Mammary epithelial cell (primary cell): ENCODE data around the gene NGDN.

Experiments
- CTCF ChIP-seq, 2 donors: IDR thresholded peaks in 1 of 2; conservative IDR thresholded peaks in 1 of 2; 2 replicates each; pipeline ENCODE4 v1.5.1; 2011 to 2012; ENCODE audit warnings: inconsistent platforms in 2 of 2, low read length in 2 of 2, mild to moderate bottlenecking in 2 of 2, control low read depth in 1 of 2, low read depth in 1 of 2; ENCODE audit not compliant: insufficient read depth in 1 of 2; ENCODE audit errors: extremely low read depth in 1 of 2
- EZH2 ChIP-seq: IDR thresholded peaks from 2 replicates; pipeline ENCODE4 v1.6.1; 2012; ENCODE audit warnings: low read length, inconsistent platforms, borderline replicate concordance

- TF ChIP-seq CTCF (conservative IDR thresholded peaks at IDR 0.05 in 1 of 2, IDR thresholded peaks at IDR 0.05 in 1 of 2; ENCODE audit: extremely low read depth in 1 of 2, insufficient read depth in 1 of 2, low read depth in 1 of 2, low read length in 2 of 2) (no peak), EZH2 (no peak)
Measured at GRCh38 chr14:23439107-23439835, 30.2 kb upstream of the NGDN start.
